ENCODE results near the gene PRR15L.

DNA sequence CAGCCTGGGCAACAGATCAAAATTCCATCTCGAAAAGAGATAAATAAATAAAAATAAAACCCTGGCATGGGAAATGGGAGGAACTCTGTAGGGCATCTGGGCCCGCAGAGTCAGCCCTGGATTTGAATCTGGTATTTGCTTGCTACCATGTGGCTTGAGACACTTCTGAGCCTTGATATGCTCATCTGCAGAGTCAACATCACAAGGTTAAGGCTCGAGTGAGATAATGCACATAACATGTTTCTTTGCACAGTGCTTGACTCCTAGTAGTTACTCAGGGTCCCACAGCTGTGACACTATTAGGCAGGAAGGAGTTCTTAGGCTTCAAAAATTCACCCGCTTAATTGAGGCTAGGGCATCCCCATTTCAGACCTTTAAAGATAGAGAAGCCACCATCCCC lies 34.5 kb upstream of the PRR15L start:
- TF ChIP-seq, protein P1, sequence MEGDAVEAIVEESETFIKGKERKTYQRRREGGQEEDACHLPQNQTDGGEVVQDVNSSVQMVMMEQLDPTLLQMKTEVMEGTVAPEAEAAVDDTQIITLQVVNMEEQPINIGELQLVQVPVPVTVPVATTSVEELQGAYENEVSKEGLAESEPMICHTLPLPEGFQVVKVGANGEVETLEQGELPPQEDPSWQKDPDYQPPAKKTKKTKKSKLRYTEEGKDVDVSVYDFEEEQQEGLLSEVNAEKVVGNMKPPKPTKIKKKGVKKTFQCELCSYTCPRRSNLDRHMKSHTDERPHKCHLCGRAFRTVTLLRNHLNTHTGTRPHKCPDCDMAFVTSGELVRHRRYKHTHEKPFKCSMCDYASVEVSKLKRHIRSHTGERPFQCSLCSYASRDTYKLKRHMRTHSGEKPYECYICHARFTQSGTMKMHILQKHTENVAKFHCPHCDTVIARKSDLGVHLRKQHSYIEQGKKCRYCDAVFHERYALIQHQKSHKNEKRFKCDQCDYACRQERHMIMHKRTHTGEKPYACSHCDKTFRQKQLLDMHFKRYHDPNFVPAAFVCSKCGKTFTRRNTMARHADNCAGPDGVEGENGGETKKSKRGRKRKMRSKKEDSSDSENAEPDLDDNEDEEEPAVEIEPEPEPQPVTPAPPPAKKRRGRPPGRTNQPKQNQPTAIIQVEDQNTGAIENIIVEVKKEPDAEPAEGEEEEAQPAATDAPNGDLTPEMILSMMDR (conservative IDR thresholded peaks at IDR 0.05 in 1 of 2, IDR thresholded peaks at IDR 0.05 in 1 of 2; ENCODE audit: extremely low read depth in 1 of 2, insufficient read depth in 1 of 2, low read depth in 1 of 2, low read length in 2 of 2): no peak
- no peak for TF ChIP-seq EZH2 (IDR thresholded peaks at IDR 0.05; ENCODE audit: borderline replicate concordance, low read length)

All from mammary epithelial cell (primary cell).